ENCODE measurements around the gene GRID1.

GRID1 gene

DNA sequence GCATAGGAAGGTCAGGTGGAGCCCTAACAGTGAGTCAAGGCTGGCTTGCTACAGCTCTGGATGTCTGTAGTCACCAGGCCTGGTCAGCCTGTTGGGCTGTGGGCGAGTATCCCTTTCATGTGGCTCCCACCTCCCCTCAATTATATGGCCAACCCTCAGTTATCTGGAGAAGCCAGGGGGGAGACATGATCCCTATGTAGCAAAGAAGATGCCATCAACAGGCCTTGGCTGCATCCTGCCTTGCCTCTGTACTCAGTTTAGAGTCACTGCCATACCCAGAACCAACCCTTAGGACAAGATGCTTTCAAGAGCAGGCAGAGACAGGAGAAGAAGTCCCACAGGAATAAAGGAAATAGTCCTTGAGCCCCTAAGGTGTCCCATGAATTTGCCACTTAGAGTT, 763.9 kb downstream of the GRID1 start:
- no peak for TF ChIP-seq POLR2A (IDR thresholded peaks at IDR 0.05; ENCODE audit: low read length)
- TF ChIP-seq GATA1 (IDR thresholded peaks at IDR 0.05; ENCODE audit: low read depth, low read length) = no peak
- DNase-seq = no peak

GRCh38 chr10:85602306-85602705, 764.3 kb downstream of the GRID1 start:
- no peak for TF ChIP-seq POLR2A (IDR thresholded peaks at IDR 0.05; ENCODE audit: low read length)
- TF ChIP-seq GATA1 (IDR thresholded peaks at IDR 0.05; ENCODE audit: low read depth, low read length) = no peak
- no peak for DNase-seq

GRCh38 chr10:85601526-85601925, 765.1 kb downstream of the GRID1 start:
- TF ChIP-seq POLR2A (IDR thresholded peaks at IDR 0.05; ENCODE audit: low read length) = no peak

DNA sequence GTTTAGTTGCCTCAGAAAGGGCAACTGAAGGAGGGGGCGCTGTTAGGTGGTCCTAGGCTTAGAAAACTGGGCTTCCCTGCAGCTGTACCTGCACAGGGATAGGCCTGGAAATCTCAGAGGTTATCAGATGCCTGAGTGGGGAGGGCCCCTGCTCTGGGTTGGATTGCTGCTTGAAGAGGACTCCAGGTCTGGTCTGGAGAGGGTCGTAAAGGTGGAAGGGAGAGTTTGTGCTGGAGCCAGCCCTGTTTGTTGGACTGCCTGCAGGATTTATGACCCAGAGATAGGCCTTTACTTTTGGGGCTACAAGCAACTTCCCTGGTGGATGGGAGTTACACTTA, 765.9 kb downstream of the GRID1 start:
- no peak for TF ChIP-seq POLR2A (IDR thresholded peaks at IDR 0.05; ENCODE audit: low read length)
- no peak for DNase-seq

More at GRCh38 chr10:85601526-85601925, 765.1 kb downstream of the GRID1 start:
- no peak for DNase-seq

DNA sequence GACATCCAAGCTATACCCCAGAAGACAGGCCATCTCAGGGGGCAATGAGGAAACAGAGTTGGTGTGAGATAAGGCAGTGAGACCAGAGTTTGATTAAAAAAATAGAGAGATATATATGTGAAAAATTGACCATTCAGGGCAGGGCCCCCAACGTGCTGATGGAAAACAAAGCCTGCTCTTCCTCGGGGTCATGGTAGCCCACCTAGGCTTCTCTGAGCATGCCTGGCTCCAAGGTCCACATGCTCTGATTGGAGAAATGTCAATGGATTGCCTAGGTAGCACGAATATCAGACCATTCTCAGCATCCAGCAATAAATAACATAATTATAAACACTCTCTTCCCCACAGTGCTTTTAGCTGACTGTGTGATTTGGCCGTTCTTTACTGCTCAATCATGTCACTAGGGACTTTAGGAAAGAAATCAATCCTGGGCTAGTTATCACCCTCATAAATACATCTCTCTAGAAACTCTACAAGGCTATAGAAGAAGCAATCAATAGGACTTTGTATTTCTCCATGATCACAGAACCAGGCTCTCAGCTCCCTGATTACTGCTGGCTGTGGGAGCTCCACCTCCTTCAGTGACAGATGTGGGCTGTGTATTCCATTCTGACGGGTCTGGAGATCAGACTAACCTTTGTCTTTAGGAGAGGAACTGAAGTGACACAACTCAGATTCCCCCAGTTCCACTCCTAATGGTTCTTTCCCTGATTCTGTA, 766.4 kb downstream of the GRID1 start:
- TF ChIP-seq POLR2A (IDR thresholded peaks at IDR 0.05; ENCODE audit: low read length) (no peak), GATA1 (IDR thresholded peaks at IDR 0.05; ENCODE audit: low read depth, low read length) (no peak)

DNA sequence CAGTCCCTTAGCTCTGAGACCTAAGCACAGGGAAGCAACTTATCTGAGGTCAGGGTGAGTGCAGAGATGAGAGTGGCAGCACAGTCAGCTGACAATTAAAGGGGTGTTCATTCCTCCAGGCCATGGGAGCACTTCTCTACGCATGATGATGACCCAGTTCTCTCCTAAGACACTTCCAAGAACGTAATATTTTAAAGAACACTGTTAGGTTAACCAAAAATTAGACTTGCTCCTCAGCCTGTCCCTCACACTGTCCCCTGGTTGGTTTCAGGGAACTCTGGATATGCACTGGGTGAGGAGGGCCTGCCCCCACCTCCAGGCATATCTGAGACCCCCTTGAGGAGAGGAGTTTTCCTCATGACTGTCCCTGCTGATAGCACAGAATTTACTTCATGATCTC, 767.5 kb downstream of the GRID1 start:
- TF ChIP-seq GATA1 (IDR thresholded peaks at IDR 0.05; ENCODE audit: low read depth, low read length) (no peak), POLR2A (IDR thresholded peaks at IDR 0.05; ENCODE audit: low read length) (no peak)
- DNase-seq = no peak

More for the DNA sequence above, 766.4 kb downstream of the GRID1 start:
- DNase-seq = no peak

DNA sequence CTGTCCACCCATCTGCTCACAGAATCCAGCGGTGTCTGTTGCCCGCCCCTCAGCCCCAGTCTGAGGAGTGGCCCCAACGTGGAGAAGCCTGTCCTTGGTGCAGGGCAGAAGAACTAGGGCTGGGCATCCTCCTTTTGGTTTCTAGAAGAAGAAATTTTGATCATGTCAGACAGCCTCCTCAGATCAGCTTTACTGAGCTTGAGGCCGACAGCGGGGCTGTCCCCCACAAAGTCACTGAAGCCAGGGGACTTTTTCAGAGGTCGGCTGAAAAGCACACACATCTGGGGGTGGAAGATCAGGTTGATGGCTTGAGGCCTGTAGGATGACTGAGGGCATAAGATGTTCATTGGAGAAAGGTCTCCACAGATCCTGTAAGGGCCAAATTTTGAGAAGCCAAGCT, 767.9 kb downstream of the GRID1 start:
- no peak for DNase-seq
- TF ChIP-seq GATA1 (IDR thresholded peaks at IDR 0.05; ENCODE audit: low read depth, low read length) = no peak
- no peak for TF ChIP-seq POLR2A (IDR thresholded peaks at IDR 0.05; ENCODE audit: low read length)

- no peak for DNase-seq
- TF ChIP-seq GATA1 (IDR thresholded peaks at IDR 0.05; ENCODE audit: low read depth, low read length) = no peak
- no peak for TF ChIP-seq POLR2A (IDR thresholded peaks at IDR 0.05; ENCODE audit: low read length)
These were observed 769.6 kb downstream of the GRID1 start for GRCh38 chr10:85597006-85597405.

DNA sequence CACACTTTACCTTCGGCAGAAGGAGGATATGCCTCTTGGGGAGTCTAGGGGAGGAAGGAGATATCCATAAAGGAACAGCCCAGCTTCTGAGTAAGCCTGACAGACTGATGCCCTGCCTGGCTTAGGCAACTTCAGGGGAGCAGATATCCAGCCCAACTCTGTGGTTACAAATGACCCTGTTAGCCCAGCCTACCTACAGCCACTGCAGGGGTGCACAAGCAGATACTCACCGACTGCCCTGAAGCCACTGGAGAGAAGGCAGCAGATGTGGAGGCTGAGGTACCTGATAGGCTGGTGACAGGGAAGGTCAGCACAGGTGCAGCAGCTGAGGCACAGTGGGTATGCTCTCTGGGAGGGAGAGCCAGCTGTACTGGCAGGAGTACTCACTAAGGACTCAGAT, 770.2 kb downstream of the GRID1 start:
- TF ChIP-seq GATA1 (IDR thresholded peaks at IDR 0.05; ENCODE audit: low read depth, low read length) (no peak), POLR2A (IDR thresholded peaks at IDR 0.05; ENCODE audit: low read length) (no peak)

DNA sequence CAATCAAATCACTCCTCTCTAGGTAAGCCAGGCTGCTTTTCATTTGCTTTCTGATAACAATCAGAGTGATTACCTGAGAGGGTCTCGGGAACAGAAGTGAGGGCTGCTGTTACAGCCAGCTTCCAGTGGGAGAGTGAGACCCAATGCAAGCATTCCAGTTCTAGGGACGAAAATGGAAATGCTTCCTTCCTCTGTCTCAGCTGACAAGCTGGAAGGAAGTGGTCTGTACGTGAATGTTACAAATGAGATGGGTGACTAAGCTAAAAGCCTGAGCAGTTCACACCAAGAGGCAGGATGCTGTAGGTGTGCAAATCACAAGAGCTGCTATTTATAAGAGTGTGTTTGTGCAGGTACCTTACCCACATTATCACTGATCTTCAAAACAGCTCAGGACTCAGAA, 772.4 kb downstream of the GRID1 start:
- DNase-seq = no peak
- no peak for TF ChIP-seq POLR2A (IDR thresholded peaks at IDR 0.05; ENCODE audit: low read length)
- TF ChIP-seq GATA1 (IDR thresholded peaks at IDR 0.05; ENCODE audit: low read depth, low read length) = no peak

More for the DNA sequence above, 770.2 kb downstream of the GRID1 start:
- DNase-seq = no peak

- DNase-seq = no peak
- TF ChIP-seq POLR2A (IDR thresholded peaks at IDR 0.05; ENCODE audit: low read length) (no peak), GATA1 (IDR thresholded peaks at IDR 0.05; ENCODE audit: low read depth, low read length) (no peak)
These were observed 773.3 kb downstream of the GRID1 start for GRCh38 chr10:85593226-85593772.

DNA sequence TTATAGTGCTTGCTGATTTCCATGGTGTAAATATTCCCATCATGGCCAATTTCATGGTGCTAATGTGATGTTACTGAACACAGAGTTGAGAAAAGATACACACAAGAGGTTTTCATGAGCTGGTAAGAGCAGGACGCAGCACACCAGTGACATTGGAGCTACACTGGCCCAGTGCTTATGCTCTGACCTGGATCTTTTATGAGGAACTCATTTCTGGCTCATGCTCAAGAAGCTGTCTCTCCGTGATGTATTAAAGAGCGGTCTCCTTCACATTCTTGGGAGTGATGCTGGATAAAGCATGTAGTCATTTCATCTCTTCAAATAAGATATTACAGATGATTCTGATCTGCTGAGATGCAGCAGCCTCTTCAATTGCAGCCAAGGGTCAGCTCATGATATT, 785.2 kb downstream of the GRID1 start:
- no peak for DNase-seq
- no peak for TF ChIP-seq GATA1 (IDR thresholded peaks at IDR 0.05; ENCODE audit: low read depth, low read length)
- TF ChIP-seq POLR2A (IDR thresholded peaks at IDR 0.05; ENCODE audit: low read length) = no peak

DNA sequence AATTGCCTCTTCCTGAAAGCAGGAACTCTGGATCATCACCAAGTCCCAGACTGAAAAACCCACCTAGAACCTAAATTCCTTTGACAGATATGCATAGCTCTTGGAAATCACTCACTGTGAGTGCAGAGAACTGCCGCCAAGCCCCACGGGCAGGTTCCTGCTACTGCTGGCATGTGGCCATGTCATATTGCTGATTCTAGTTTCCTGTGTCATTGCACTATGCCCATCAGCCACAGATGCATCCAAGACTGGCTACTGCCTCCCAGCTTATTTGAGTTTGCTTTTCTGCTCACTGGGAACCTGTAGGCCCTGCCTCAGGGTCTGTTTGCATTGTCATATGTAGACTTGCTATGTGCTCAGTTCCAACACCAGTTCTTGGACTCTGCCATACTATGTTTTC, 786.0 kb downstream of the GRID1 start:
- no peak for TF ChIP-seq POLR2A (IDR thresholded peaks at IDR 0.05; ENCODE audit: low read length)
- TF ChIP-seq GATA1 (IDR thresholded peaks at IDR 0.05; ENCODE audit: low read depth, low read length) = no peak
- DNase-seq = no peak

DNA sequence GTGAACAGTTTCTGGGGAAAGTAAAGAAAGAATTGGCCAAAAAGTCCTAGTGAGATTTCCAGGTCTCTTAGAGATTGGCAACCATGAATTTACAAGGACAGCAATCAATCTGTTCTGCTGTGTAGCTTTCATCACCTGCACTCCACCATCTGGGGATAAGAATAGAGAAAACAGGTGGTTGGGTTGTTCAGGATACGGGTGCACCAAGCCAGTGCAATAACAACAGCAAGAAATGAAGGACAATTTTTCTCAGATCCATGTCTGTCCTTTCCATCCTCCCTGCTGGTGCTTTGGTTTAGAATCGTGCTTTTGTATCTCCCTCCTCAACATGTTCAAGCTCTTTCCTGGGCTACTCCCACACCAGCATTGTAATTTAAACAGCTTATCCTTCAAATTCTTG, 787.7 kb downstream of the GRID1 start:
- DNase-seq = no peak
- TF ChIP-seq POLR2A (IDR thresholded peaks at IDR 0.05; ENCODE audit: low read length) (no peak), GATA1 (IDR thresholded peaks at IDR 0.05; ENCODE audit: low read depth, low read length) (no peak)

DNA sequence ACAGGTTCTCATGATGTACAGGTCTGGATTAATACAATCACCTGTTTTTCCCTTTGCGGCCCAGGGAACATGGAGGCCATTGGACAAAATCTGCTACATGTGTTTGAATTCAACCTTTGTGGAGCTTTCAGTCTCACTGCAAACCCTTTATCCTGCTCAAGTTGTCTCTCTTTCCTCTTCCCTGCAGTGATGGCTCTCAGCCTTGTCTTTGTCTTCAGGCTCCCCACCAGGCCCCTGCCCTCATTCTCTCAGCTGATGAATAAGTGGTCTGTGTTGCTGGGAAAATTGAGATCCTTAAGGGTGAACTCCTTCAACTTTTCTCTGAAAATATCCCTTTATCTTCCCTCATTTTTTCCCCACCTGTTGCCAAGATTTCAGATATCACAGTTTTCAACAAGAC, 791.2 kb downstream of the GRID1 start:
- no peak for DNase-seq
- TF ChIP-seq POLR2A (IDR thresholded peaks at IDR 0.05; ENCODE audit: low read length) (no peak), GATA1 (IDR thresholded peaks at IDR 0.05; ENCODE audit: low read depth, low read length) (no peak)

Measured in erythroblast (primary cell).